GM12878 (cell line): Measurements from ENCODE around the gene RTN4RL1. TPM values are rescaled to one million over a fixed set of nuclear protein-coding genes. Genes with fewer than 3 reads are reported as not detected.

Source experiments
- BCL11A ChIP-seq: IDR thresholded peaks from 2 replicates; pipeline ENCODE4 v1.6.1; 2011; ENCODE audit warnings: low read depth, low read length
- BHLHE40 ChIP-seq, 2 experiments: fragments of 450-650 bp in 1 of 2; IDR thresholded peaks; 2 replicates each; pipeline ENCODE4 v1.6.1; 2011 to 2017; ENCODE audit warnings: low read depth in 2 of 2, borderline replicate concordance in 1 of 2, improper control_type of control experiment in 1 of 2, low read length in 1 of 2, mild to moderate bottlenecking in 1 of 2
- CBX5 ChIP-seq: sonication (generic); IDR thresholded peaks from 2 replicates; pipeline ENCODE4 v1.6.1; 2016; ENCODE audit warnings: low read depth, moderate library complexity, mild to moderate bottlenecking, inconsistent platforms
- ESRRA ChIP-seq: IDR thresholded peaks from 2 replicates; pipeline ENCODE4 v1.6.1; 2012; ENCODE audit warnings: mild to moderate bottlenecking, low read length, improper control_type of control experiment
- ETV6 ChIP-seq, 2 experiments: fragments of 450-650 bp in 1 of 2; IDR thresholded peaks in 1 of 2; conservative IDR thresholded peaks in 1 of 2; 2 replicates each; pipeline ENCODE4 v1.6.1; 2014; ENCODE audit warnings: antibody characterized with exemption in 1 of 2, borderline replicate concordance in 1 of 2, low read depth in 1 of 2, mild to moderate bottlenecking in 1 of 2, moderate library complexity in 1 of 2
- EZH2 ChIP-seq: IDR thresholded peaks from 2 replicates; pipeline ENCODE4 v1.6.1; 2012; ENCODE audit warnings: low read depth, mild to moderate bottlenecking, control low read depth, inconsistent platforms, low read length, borderline replicate concordance; ENCODE audit not compliant: control insufficient read depth
- LARP7 ChIP-seq: fragments of 450-650 bp; IDR thresholded peaks from 2 replicates; pipeline ENCODE4 v1.6.1; 2017; ENCODE audit warnings: mild to moderate bottlenecking
- NFIC ChIP-seq: IDR thresholded peaks from 2 replicates; pipeline ENCODE4 v1.6.1; 2012; ENCODE audit warnings: low read depth, mild to moderate bottlenecking, inconsistent platforms, low read length, moderate library complexity
- PAX8 ChIP-seq: fragments of 450-650 bp; IDR thresholded peaks from 2 replicates; pipeline ENCODE4 v1.6.1; 2017; ENCODE audit warnings: mild to moderate bottlenecking, moderate library complexity
- RFX5 ChIP-seq: IDR thresholded peaks from 2 replicates; pipeline ENCODE4 v1.6.1; 2011; ENCODE audit warnings: low read depth, low read length, improper control_type of control experiment
- SMARCA5 ChIP-seq: fragments of 450-650 bp; IDR thresholded peaks from 2 replicates; pipeline ENCODE4 v1.6.1; 2017; ENCODE audit warnings: mild to moderate bottlenecking
- SP1 ChIP-seq: IDR thresholded peaks from one replicate; pipeline ENCODE4 v1.6.1; 2011; ENCODE audit warnings: low read depth, low read length
- SPI1 ChIP-seq: IDR thresholded peaks from 2 replicates; pipeline ENCODE4 v1.6.1; 2011; ENCODE audit warnings: low read depth, mild to moderate bottlenecking, low read length, moderate library complexity, borderline replicate concordance; ENCODE audit not compliant: insufficient read depth
- TAF1 ChIP-seq: IDR thresholded peaks from 2 replicates; pipeline ENCODE4 v1.6.1; 2011; ENCODE audit warnings: mild to moderate bottlenecking, low read depth, low read length, borderline replicate concordance
- ZBTB11 ChIP-seq: fragments of 450-650 bp; formaldehyde crosslinking; IDR thresholded peaks from 2 replicates; pipeline ENCODE4 v1.5.0; 2022; ENCODE audit warnings: mild to moderate bottlenecking, missing genetic modification characterization
- ZBTB33 ChIP-seq: fragments of 450-650 bp; IDR thresholded peaks from 2 replicates; pipeline ENCODE4 v1.6.1; 2017; ENCODE audit warnings: mild to moderate bottlenecking
- polyA plus RNA-seq, 11 experiments: library from polyadenylated mRNA; depleted of rRNA in 4 of 11; unstranded in 6 of 11; stranded (reverse) in 5 of 11; fragments of >200 nt; fragmentation: Nextera tagmentation in 4 of 11; fragmentation: Illumina TruSeq in 1 of 11; extraction: Ambion mirVana in 4 of 11; extraction: Trizol in 1 of 11; gene quantifications; 1 replicate in 1 of 11; 2 replicates in 10 of 11; pipeline versions ENCODE4 v1.2.1 to v1.2.3, GENCODE V29; 2011 to 2016; ENCODE audit warnings: inconsistent platforms in 2 of 11, missing spikeins in 2 of 11, low read depth in 1 of 11
- total RNA-seq, 4 experiments: library from RNA; depleted of rRNA in 3 of 4; stranded (reverse); fragments of >200 nt in 3 of 4; fragmentation: Illumina TruSeq in 1 of 4; extraction: Trizol in 1 of 4; gene quantifications; 2 replicates each; pipeline versions ENCODE4 v1.2.1 to v1.2.3, GENCODE V29; 2013 to 2021
- TF ChIP-seq, protein P1 (sequence below): fragments of 450-650 bp; formaldehyde crosslinking; IDR thresholded peaks from 2 replicates; pipeline ENCODE4 v1.4.0; 2022; ENCODE audit warnings: mild to moderate bottlenecking, moderate library complexity
- TF ChIP-seq, protein P2 (sequence below): fragments of 450-650 bp; conservative IDR thresholded peaks from 2 replicates; pipeline ENCODE4 v1.6.1; 2017; ENCODE audit warnings: mild to moderate bottlenecking, moderate library complexity

RTN4RL1 gene
- total and polyA plus RNA-seq, 10 of the 15 experiments (the other 5 are each of a cell fraction or from before 2014, with no cell fraction given): 0.08 to 0.11 (median 0.10) TPM; not detected in 7

- no peak for TF ChIP-seq ETV6 (conservative IDR thresholded peaks at IDR 0.05 in 1 of 2, IDR thresholded peaks at IDR 0.05 in 1 of 2; ENCODE audit: borderline replicate concordance in 1 of 2, low read depth in 1 of 2)
- no peak for TF ChIP-seq ZBTB11 (CRISPR knock-in tag)
- no peak for TF ChIP-seq PAX8
- no peak; the same call in 1 of the 2 replicates for TF ChIP-seq RFX5
- TF ChIP-seq, protein P1, sequence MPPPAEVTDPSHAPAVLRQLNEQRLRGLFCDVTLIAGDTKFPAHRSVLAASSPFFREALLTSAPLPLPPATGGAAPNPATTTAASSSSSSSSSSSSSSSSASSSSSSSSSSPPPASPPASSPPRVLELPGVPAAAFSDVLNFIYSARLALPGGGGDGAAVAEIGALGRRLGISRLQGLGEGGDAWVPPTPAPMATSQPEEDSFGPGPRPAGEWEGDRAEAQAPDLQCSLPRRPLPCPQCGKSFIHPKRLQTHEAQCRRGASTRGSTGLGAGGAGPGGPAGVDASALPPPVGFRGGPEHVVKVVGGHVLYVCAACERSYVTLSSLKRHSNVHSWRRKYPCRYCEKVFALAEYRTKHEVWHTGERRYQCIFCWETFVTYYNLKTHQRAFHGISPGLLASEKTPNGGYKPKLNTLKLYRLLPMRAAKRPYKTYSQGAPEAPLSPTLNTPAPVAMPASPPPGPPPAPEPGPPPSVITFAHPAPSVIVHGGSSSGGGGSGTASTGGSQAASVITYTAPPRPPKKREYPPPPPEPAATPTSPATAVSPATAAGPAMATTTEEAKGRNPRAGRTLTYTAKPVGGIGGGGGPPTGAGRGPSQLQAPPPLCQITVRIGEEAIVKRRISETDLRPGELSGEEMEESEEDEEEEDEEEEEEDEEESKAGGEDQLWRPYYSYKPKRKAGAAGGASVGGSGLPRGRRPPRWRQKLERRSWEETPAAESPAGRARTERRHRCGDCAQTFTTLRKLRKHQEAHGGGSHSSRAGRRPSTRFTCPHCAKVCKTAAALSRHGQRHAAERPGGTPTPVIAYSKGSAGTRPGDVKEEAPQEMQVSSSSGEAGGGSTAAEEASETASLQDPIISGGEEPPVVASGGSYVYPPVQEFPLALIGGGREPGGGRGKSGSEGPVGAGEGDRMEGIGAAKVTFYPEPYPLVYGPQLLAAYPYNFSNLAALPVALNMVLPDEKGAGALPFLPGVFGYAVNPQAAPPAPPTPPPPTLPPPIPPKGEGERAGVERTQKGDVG (CRISPR knock-in tag): no peak
- no peak for TF ChIP-seq EZH2
- no peak for TF ChIP-seq NFIC
- no peak for TF ChIP-seq BCL11A
- no peak; the same call in 1 of the 2 replicates for TF ChIP-seq SMARCA5
- TF ChIP-seq BHLHE40 (IDR thresholded peaks at IDR 0.05; ENCODE audit: borderline replicate concordance in 1 of 2, low read depth in 2 of 2, low read length in 1 of 2): peak; percentile 81 to 84
- TF ChIP-seq LARP7: peak; percentile 68; the same call in 1 of the 2 replicates
- TF ChIP-seq ZBTB33: no peak
- TF ChIP-seq, protein P2, sequence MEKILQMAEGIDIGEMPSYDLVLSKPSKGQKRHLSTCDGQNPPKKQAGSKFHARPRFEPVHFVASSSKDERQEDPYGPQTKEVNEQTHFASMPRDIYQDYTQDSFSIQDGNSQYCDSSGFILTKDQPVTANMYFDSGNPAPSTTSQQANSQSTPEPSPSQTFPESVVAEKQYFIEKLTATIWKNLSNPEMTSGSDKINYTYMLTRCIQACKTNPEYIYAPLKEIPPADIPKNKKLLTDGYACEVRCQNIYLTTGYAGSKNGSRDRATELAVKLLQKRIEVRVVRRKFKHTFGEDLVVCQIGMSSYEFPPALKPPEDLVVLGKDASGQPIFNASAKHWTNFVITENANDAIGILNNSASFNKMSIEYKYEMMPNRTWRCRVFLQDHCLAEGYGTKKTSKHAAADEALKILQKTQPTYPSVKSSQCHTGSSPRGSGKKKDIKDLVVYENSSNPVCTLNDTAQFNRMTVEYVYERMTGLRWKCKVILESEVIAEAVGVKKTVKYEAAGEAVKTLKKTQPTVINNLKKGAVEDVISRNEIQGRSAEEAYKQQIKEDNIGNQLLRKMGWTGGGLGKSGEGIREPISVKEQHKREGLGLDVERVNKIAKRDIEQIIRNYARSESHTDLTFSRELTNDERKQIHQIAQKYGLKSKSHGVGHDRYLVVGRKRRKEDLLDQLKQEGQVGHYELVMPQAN: peak; percentile 98
- peak; percentile 89 for TF ChIP-seq SP1
- TF ChIP-seq TAF1: peak; percentile 86
- TF ChIP-seq CBX5: 0 out of 2 replicates have a peak, but pooled peaks have one; percentile 15
- no peak for TF ChIP-seq ESRRA
- TF ChIP-seq SPI1: no peak
Measured at GRCh38 chr17:2029911-2030778, 5.0 kb upstream of the RTN4RL1 start, which contains the start of gene DPH1 (continued).
